IMR-90 (cell line): ENCODE data around the gene WARS2. TPM values are rescaled to one million over a fixed set of nuclear protein-coding genes. Genes with fewer than 3 reads are reported as not detected.

Source experiments
- ATAC-seq: fragments of 200-7000 bp; cut with Tn5 transposase; 2 replicates; pipeline ENCODE4 v1.9.1; 2020; ENCODE audit warnings: low read depth, mild to moderate bottlenecking, moderate library complexity
- BruUV-seq: library from RNA; stranded (reverse); fragments of 400-500 nt; replicated peaks from 2 replicates; lab custom pipeline; 2021; lab: Mats Ljungman, UMichigan
- CTCF ChIA-PET: fragments of 300-600 bp; formaldehyde crosslinking; extraction: SDS; loops from one replicate; lab custom pipeline; 2021; ENCODE audit warnings: antibody characterized with exemption; lab: Yijun Ruan, JAX
- POLR2A ChIA-PET: fragments of 300-600 bp; sonication (Branson Sonifier 250); formaldehyde crosslinking; loops from one replicate; lab custom pipeline; 2022; ENCODE audit warnings: antibody characterized with exemption; ENCODE audit not compliant: unreplicated experiment; lab: Charles Lee
- DNase-seq: peaks from one replicate; pipeline ENCODE4 v3.0.0; 2013
- H2AFZ ChIP-seq: replicated peaks from 2 replicates; pipeline ENCODE3; 2013; ENCODE audit warnings: low read length, mild to moderate bottlenecking; ENCODE audit not compliant: poor library complexity
- H2AK5ac ChIP-seq: 2 replicates; pipeline ENCODE4 v1.6.1; 2013; ENCODE audit warnings: low read depth, low read length, inconsistent platforms
- H2AK9ac ChIP-seq: replicated peaks from 2 replicates; pipeline ENCODE3; 2013; ENCODE audit warnings: mild to moderate bottlenecking, low read depth, low read length, moderate library complexity; ENCODE audit not compliant: poor library complexity
- H2BK120ac ChIP-seq: 2 replicates; pipeline ENCODE4 v1.6.1; 2013; ENCODE audit warnings: low read depth, low read length, inconsistent platforms
- H2BK15ac ChIP-seq: 3 replicates; pipeline ENCODE4 v1.6.1; 2013; ENCODE audit warnings: low read depth, low read length, inconsistent platforms
- H2BK20ac ChIP-seq: 2 replicates; pipeline ENCODE4 v1.6.1; 2013; ENCODE audit warnings: low read depth, mild to moderate bottlenecking, inconsistent platforms, low read length, moderate library complexity
- H2BK5ac ChIP-seq: 2 replicates; pipeline ENCODE4 v1.6.1; 2013; ENCODE audit warnings: mild to moderate bottlenecking, low read depth, low read length, inconsistent platforms; ENCODE audit not compliant: poor library complexity, severe bottlenecking
- H3K14ac ChIP-seq: replicated peaks from 2 replicates; pipeline ENCODE4 v1.6.1; 2013; ENCODE audit warnings: low read depth, low read length, inconsistent platforms
- H3K18ac ChIP-seq: 2 replicates; pipeline ENCODE4 v1.6.1; 2013; ENCODE audit warnings: low read depth, low read length, control low read depth
- H3K23ac ChIP-seq: 2 replicates; pipeline ENCODE4 v1.6.1; 2013; ENCODE audit warnings: low read depth, low read length, inconsistent platforms
- H3K27ac ChIP-seq: 2 replicates; pipeline ENCODE4 v1.5.1; 2013; ENCODE audit warnings: mild to moderate bottlenecking, control low read depth, low read length; ENCODE audit not compliant: insufficient read depth
- H3K27me3 ChIP-seq: 2 replicates; pipeline ENCODE4 v1.6.1; 2013; ENCODE audit warnings: low read length; ENCODE audit not compliant: control insufficient read depth, insufficient read depth
- H3K36me3 ChIP-seq: 2 replicates; pipeline ENCODE4 v1.6.1; 2013; ENCODE audit warnings: low read length, mixed read lengths; ENCODE audit not compliant: control insufficient read depth, insufficient read depth
- H3K4ac ChIP-seq: 2 replicates; pipeline ENCODE4 v1.6.1; 2013; ENCODE audit warnings: low read depth, low read length, inconsistent platforms
- H3K4me1 ChIP-seq: 2 replicates; pipeline ENCODE4 v1.6.1; 2013; ENCODE audit warnings: low read length, mixed read lengths; ENCODE audit not compliant: control insufficient read depth, insufficient read depth
- H3K4me2 ChIP-seq: 2 replicates; pipeline ENCODE4 v1.6.1; 2013; ENCODE audit warnings: low read depth, mild to moderate bottlenecking, control low read depth, low read length, moderate library complexity
- H3K4me3 ChIP-seq: 2 replicates; pipeline ENCODE4 v1.5.1; 2013; ENCODE audit warnings: low read depth, mild to moderate bottlenecking, control low read depth, low read length, moderate library complexity; ENCODE audit not compliant: insufficient read depth
- H3K56ac ChIP-seq: 2 replicates; pipeline ENCODE4 v1.6.1; 2013; ENCODE audit warnings: low read length, inconsistent platforms; ENCODE audit not compliant: insufficient read depth; ENCODE audit errors: extremely low read depth
- H3K79me1 ChIP-seq, 2 experiments: 2 replicates each; pipeline ENCODE4 v1.6.1; 2013; ENCODE audit warnings: low read length in 2 of 2, inconsistent platforms in 1 of 2, low read depth in 1 of 2
- H3K9ac ChIP-seq: 2 replicates; pipeline ENCODE4 v1.6.1; 2013; ENCODE audit warnings: low read depth, low read length, control low read depth
- H3K9me1 ChIP-seq: 2 replicates; pipeline ENCODE4 v1.6.1; 2013; ENCODE audit warnings: low read length, inconsistent platforms; ENCODE audit not compliant: insufficient read depth
- H3K9me3 ChIP-seq: 2 replicates; pipeline ENCODE4 v1.6.1; 2013; ENCODE audit warnings: low read length; ENCODE audit not compliant: control insufficient read depth, insufficient read depth
- H4K20me1 ChIP-seq: 2 replicates; pipeline ENCODE4 v1.6.1; 2013; ENCODE audit warnings: low read length, inconsistent platforms; ENCODE audit not compliant: insufficient read depth
- H4K5ac ChIP-seq: 2 replicates; pipeline ENCODE4 v1.6.1; 2013; ENCODE audit warnings: mild to moderate bottlenecking, low read depth, low read length, control low read depth
- H4K8ac ChIP-seq, 2 experiments: 2 replicates each; pipeline ENCODE4 v1.6.1; 2013; ENCODE audit warnings: low read depth in 2 of 2, low read length in 2 of 2, control low read depth in 1 of 2, inconsistent platforms in 1 of 2
- H4K91ac ChIP-seq: 2 replicates; pipeline ENCODE4 v1.6.1; 2013; ENCODE audit warnings: low read depth, low read length, inconsistent platforms; ENCODE audit not compliant: insufficient read depth
- BHLHE40 ChIP-seq: fragments of 150-350 bp; IDR thresholded peaks from 2 replicates; pipeline ENCODE4 v1.6.1; 2016; ENCODE audit warnings: mild to moderate bottlenecking, low read depth, low read length
- MXI1 ChIP-seq: IDR thresholded peaks from 2 replicates; pipeline ENCODE4 v1.6.1; 2012; ENCODE audit warnings: low read depth, mild to moderate bottlenecking, low read length, moderate library complexity, borderline replicate concordance
- POLR2A ChIP-seq: IDR thresholded peaks from 2 replicates; pipeline ENCODE4 v1.6.1; 2012; ENCODE audit warnings: mild to moderate bottlenecking, low read depth, low read length
- WGBS, 2 experiments: methylation state at CpG; one replicate each; pipeline versions ENCODE4 v1.1.5 to v1.1.7; 2013; ENCODE audit warnings: missing lambda C conversion rate in 2 of 2; ENCODE audit not compliant: insufficient read length in 1 of 2; ENCODE audit errors: extremely low coverage in 2 of 2; 5-methylcytosine and 5-hydroxymethylcytosine counted together
- dilution Hi-C: fragments of 300-500 bp; cut with HindIII; formaldehyde crosslinking; loops from one replicate; pipeline ENCODE4 v1.14.3; 2018; ENCODE audit warnings: low sequenced_read_pairs; ENCODE audit not compliant: unreplicated experiment
- in situ Hi-C: fragments of 300-500 bp; cut with MboI; formaldehyde crosslinking; loops from 3 replicates; pipeline ENCODE4 v1.14.3; 2019; ENCODE audit warnings: low sequenced_read_pairs, inconsistent platforms, mixed read lengths
- intact Hi-C: fragments of 100-400 bp; cut with micrococcal nuclease; formaldehyde crosslinking; loops from 2 replicates; pipeline ENCODE4 v1.10.0; 2022
- polyA plus RNA-seq, 3 experiments: library from polyadenylated mRNA; depleted of rRNA; stranded (reverse); fragments of >200 nt; gene quantifications; 2 replicates each; pipeline ENCODE4 v1.2.3, GENCODE V29; 2012; ENCODE audit warnings: low replicate concordance in 1 of 3
- total RNA-seq: library from RNA; depleted of rRNA; stranded (reverse); fragments of >200 nt; gene quantifications from 2 replicates; pipeline ENCODE4 v1.2.3, GENCODE V29; 2012

WARS2 gene
- total and polyA plus RNA-seq, 2 of the 4 experiments (the other 2 are of a cell fraction) = 5.7 to 20.3 TPM

GRCh38 chr1:119160866-119161265, 20.4 kb upstream of the WARS2 start:
- ChIA-PET POLR2A (no interaction called here), CTCF (no interaction called here)
- no peaks in the 10 kb centered on the region for H3K9me3 ChIP-seq
- no peak overlapping the region for H3K4me3 ChIP-seq
- H2BK120ac ChIP-seq = no peak overlapping the region
- H3K27ac ChIP-seq = peak overlapping the region; percentile 20; the same call in 1 of the 2 replicates
- H4K20me1 ChIP-seq = no peaks in the 10 kb centered on the region
- peak; percentile 85 for ATAC-seq
- no peak overlapping the region; the same call in 1 of the 2 replicates for H3K18ac ChIP-seq
- no peak overlapping the region for H2AK5ac ChIP-seq
- no peak overlapping the region for H3K9ac ChIP-seq
- dilution Hi-C loops (no loop called here), intact Hi-C loops (no loop called here), in situ Hi-C loops (no loop called here)
- H3K27me3 ChIP-seq = no peaks in the 10 kb centered on the region
- H2AK9ac ChIP-seq = no peak overlapping the region
- H2BK15ac ChIP-seq = no peak overlapping the region
- no CpG with 5 or more reads among the region's 4 CpGs for WGBS, 2 experiments
- H3K23ac ChIP-seq = no peak overlapping the region
- peaks cover 3% of the 10 kb centered on the region for H3K4me1 ChIP-seq
- no peak overlapping the region for H3K4ac ChIP-seq
- no peak overlapping the region for H2BK5ac ChIP-seq
- peak overlapping the region; percentile 69; the same call in 1 of the 2 replicates for H3K4me2 ChIP-seq
- no peak overlapping the region for H3K14ac ChIP-seq
- no peak overlapping the region for H3K56ac ChIP-seq
- no peak overlapping the region for H4K5ac ChIP-seq
- peaks cover 4% of the 10 kb centered on the region; the same call in 1 of the 2 replicates for H3K36me3 ChIP-seq
- H2BK20ac ChIP-seq = no peak overlapping the region
- peak; percentile 73 for DNase-seq
- no TSS peak for BruUV-seq
- no peak overlapping the region for H4K8ac ChIP-seq
- no peaks in the 10 kb centered on the region for H3K9me1 ChIP-seq
- H2AFZ ChIP-seq = no peak overlapping the region
- no peaks in the 10 kb centered on the region; a peak in 1 of 4 replicates for H3K79me1 ChIP-seq
- H4K91ac ChIP-seq = no peak overlapping the region
- TF ChIP-seq BHLHE40 (peak; percentile 36; the same call in 1 of the 2 replicates), POLR2A (no peak), MXI1 (no peak)
